ENCODE data around the gene RAD51B.

- TF ChIP-seq, protein P1, sequence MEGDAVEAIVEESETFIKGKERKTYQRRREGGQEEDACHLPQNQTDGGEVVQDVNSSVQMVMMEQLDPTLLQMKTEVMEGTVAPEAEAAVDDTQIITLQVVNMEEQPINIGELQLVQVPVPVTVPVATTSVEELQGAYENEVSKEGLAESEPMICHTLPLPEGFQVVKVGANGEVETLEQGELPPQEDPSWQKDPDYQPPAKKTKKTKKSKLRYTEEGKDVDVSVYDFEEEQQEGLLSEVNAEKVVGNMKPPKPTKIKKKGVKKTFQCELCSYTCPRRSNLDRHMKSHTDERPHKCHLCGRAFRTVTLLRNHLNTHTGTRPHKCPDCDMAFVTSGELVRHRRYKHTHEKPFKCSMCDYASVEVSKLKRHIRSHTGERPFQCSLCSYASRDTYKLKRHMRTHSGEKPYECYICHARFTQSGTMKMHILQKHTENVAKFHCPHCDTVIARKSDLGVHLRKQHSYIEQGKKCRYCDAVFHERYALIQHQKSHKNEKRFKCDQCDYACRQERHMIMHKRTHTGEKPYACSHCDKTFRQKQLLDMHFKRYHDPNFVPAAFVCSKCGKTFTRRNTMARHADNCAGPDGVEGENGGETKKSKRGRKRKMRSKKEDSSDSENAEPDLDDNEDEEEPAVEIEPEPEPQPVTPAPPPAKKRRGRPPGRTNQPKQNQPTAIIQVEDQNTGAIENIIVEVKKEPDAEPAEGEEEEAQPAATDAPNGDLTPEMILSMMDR (IDR thresholded peaks at IDR 0.05): no peak
- no peak for TF ChIP-seq POLR2A (IDR thresholded peaks at IDR 0.05)
These were observed 266.2 kb downstream of the RAD51B start for GRCh38 chr14:68085742-68086141.

Data from thyroid gland (tissue), 4 donors.